ENCODE data around the gene SYNJ1.
"Not testable (repeated sequence)": the region's sequence is repeated elsewhere in the genome, so short reads cannot be mapped to it uniquely, and the experiment has no call there.

Gene SYNJ1

DNA sequence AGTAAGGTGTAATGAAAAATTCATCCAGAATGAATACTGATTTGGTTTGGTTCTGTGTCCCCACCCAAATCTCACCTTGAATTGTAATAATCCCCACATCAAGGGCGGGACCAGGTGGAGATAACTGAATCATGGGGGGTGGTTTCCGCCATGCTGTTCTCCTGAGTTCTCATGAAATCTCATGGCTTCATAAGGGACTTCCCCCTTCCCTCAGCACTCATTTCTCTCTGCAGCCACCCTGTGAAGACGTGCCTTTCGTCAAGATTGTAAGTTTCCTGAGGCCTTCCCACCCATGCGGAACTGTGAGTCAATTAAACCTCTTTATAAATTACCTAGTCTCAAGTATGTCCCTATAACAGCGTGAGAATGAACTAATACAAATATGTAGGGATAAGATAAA is 5.5 kb upstream of the SYNJ1 start:
- no peak for DNase-seq

GRCh38 chr21:32732544-32732943 is 4.7 kb upstream of the SYNJ1 start:
- no peak for DNase-seq

DNA sequence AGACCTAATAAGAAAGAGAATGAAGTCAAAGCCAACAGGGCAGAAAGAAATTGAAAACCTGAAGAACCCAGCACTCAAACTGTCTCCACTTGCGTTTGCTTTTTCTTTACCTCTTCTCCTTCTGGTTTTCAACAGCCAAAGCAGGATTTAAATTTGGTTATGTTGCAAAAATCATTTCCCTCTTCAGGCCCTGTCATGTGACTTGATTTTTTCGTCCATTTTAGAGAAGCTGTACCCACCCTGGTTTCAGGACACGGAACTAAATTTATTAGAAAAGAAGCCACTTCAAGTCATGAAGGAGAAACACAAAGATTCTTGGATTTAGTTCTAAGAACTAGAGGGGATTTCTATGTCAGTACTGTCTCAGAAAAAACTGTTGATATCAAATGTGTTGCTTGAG is 1.0 kb upstream of the SYNJ1 start:
- no peak for DNase-seq

DNA sequence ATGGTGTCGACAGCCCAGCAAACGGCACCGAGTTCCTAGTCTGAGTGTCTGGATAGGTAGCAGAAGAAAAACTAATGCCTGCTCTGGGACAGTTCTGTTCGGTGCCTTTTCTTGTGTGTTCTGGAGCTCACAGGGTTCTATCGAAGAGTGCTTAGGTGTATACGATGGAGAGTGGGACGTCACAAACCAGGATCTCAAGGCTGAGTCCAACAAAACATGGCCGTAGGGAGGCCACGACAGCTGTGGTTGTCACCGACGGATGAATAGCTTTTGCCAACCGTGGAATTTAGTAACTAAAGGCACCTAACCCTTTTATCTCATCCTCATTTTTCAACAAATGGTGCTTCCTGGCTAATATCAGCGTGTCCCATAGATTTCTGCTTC is 635 bp upstream of the SYNJ1 start:
- no peak for DNase-seq

- peak; percentile 22 for DNase-seq
Measured at GRCh38 chr21:32726839-32727686, 750 bp downstream of the SYNJ1 start.

DNA sequence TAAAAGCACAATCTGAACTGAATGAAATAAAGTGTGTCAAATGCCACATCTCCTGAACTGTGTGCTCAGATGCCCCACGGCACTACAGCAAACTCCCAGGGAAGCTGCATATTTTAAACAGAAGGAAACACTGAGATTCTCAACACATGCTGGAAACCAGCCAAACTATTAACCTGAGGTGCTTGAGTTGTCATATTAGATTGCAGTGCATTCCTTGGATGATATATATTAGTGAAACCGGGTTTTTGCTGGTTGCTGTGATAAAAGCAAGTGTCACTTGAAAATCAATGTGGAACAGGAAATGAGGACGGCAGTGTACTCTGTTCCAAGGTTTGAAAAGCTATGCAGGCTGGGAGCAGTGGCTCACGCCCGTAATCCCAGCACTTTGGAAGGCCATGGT is 8.7 kb downstream of the SYNJ1 start:
- DNase-seq: no peak

DNA sequence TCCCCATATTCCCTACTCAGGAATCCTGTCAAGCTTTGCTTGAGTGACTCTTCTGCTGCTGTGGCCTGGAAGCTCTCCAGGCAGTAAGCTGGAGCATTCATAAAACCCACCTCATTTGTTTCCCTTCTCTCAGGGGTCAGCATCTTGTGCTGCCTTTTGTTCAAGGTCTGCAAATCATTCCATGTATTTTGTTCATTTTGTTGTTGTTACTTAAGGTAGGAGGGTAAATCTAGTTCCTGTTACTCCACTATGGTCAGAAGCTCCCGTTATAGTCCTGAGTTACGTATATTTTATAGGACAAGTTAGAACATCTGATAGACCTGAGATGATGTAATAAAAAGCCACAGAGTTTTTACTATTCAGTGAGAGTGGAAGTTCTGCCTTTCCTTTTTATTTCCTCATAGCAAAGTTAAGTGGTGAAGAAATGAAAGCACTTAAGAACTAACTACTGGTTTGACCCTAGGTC is 9.9 kb downstream of the SYNJ1 start:
- DNase-seq: no peak

GRCh38 chr21:32716486-32716885 is 11.3 kb downstream of the SYNJ1 start:
- DNase-seq: no peak

DNA sequence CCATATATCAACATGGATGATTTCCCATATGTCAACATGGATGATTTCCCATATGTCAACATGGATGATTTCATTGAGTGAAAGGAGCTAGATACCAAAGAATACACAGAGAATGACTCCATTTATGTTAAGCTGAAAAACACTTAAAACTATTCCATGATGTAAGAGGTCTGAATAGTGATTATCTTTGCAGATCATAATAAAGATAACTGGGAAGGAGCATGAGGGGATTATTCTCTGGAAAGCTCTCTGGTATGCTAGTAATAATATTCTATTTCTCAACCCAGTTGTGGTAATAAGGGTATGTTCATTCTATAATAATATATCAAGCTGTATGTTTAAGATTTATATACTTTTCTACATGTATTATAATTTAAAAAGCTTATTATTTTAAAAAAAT is 14.1 kb downstream of the SYNJ1 start:
- DNase-seq: no peak

- no peak for DNase-seq
Measured at GRCh38 chr21:32712641-32713040, 15.2 kb downstream of the SYNJ1 start.

- peak; percentile 13 for DNase-seq
Measured at GRCh38 chr21:32712043-32712442, 15.8 kb downstream of the SYNJ1 start.

- DNase-seq: no peak
Measured at GRCh38 chr21:32710987-32711386, 16.8 kb downstream of the SYNJ1 start.

DNA sequence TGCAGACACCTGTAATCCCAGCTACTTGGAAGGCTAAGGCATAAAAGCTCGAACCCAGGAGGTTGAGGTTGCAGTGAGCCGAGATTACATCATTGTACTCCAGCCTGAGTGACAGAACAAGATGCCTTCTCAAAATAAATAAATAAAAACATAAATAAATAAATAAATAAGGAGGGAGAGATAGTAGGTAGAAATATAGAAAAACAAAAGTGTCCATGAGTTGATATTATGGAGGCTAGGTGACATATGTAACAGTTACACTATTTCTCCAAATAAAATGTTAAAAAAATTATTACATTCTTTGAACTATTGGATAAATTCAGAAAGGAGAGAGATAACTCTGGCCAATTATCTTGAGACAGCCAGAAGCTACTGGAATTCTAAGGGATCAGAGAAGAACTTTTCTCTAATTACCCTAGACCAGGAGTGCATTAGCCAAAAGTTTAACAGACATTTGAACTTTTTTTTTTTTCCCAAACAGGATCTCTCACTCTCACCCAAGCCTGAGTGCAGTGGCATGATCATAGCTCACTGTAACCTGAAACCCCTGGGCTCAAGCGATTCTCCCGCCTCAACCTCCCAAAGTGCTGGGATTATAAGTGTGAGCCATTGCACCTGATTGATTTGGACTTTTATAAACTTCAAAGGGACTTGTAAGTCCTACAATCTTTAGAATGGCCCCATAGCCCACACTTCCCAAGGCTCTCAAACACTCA is 17.6 kb downstream of the SYNJ1 start:
- no peak for DNase-seq

DNA sequence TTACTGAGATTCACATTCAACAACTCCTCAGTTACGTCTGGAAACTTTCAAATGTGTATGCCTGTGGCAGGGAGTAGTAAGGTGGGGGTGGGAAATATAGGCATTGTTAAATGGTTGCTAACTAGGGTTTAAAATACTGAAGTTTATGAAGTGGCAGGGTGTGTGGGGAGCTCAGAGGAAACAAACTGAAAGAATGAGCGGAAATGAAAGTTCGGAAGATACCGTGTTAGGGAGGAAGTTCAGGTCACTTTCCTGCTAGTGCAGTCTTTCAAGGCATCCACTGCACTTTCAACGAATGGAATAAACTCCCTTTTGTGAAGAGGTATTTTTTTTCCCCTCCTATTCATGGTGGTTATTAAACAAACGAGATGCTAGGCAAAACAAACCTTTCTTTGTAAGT is 19.7 kb downstream of the SYNJ1 start:
- no peak for DNase-seq

DNA sequence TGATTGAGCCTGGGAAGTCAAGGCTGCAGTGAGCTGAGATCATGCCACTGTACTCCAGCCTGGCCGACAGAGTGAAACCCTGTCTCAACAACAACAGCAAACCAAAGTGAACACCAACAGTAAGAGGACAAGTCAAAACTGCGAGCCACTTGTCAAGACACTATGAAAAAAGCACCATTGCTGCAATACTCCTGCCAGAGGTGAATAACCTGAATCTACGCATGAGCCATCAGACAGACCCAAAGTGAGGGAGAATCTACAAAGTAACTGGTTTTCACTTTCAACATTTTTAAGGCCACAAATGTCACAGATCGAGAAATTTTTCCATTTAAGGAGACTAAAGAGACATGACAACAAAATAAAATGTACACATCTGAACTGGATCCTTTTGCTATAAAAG is 21.9 kb downstream of the SYNJ1 start:
- DNase-seq: no peak

DNA sequence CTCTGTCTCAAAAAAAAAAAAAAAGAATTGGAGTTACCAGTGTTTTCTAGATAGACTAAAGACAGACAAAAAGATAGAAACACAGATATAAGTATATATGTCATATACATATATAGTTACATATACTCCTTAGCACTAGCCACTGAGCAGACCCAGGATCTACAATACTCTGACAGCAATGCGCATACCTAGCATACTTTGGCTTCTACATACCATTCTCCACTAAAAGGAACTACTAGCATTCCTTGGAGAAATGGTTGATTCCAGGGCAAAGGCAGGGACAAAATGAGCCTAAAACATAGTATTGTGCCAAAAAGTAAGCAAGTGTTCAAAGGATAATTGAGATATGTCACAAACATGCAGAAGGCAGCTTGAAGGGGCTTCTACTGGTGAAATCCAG is 22.7 kb downstream of the SYNJ1 start:
- no peak for DNase-seq

GRCh38 chr21:32702702-32703101 is 25.1 kb downstream of the SYNJ1 start:
- no peak for DNase-seq

GRCh38 chr21:32698971-32699693 is 28.7 kb downstream of the SYNJ1 start:
- no peak for DNase-seq

DNA sequence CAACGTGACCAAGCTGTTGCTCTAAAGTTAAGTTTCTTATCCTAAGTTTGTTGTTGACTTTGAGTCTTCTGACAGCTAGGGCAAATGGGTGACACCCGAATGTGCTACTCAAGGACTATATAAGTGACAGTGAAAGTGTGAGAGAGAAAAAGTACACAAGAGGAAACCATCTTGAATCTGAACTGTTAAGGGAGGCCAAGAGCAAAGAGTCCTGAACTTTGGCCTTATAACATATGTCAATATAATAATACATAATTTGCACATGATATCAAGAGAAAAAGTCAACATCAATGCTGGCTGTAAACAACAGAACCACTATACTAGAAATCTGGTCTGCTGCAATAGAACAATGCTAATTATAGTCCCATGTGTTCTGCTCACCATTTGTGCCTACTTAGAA is 29.5 kb downstream of the SYNJ1 start:
- no peak for DNase-seq

DNA sequence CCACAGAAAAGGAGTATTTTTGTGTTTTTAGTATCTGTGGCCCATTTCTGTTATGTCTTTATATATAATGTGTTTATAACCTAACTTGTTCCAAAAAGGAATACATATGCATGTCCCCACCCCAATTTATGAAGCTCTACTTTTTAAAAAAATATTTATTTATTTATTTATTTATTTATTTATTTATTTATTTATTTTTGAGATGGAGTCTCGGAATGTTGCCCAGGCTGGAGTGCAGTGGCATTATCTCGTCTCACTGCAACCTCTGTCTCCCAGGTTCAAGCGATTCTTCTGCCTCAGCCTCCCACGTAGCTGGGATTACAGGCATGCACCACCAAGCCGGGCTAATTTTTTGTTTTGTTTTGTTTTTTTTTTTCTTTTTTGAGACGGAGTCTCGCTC is 32.3 kb downstream of the SYNJ1 start:
- DNase-seq: not testable (repeated sequence)

GRCh38 chr21:32693581-32693980 is 34.2 kb downstream of the SYNJ1 start:
- no peak for DNase-seq

DNA sequence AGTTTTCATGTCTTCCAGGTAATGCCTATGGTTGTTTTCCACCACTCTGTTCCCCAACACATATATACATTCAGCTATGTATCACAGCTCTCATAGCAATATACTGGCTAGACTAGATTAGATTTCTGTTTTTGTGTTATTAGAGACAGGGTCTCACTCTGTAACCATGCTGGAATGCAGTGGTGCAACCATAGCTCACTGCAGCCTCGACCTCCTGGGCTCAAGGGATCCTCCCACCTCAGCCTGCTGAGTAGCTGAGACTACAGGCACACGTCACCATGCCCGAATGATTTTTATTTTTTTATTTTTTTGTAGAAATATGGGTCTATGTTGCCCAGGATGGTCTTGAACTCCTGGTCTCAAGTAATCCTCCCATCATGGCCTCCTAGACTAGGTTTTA is 37.7 kb downstream of the SYNJ1 start:
- no peak for DNase-seq

- no peak for DNase-seq
Measured at GRCh38 chr21:32687643-32688345, 40.0 kb downstream of the SYNJ1 start.

Data from activated CD4-positive, alpha-beta T cell treated with anti-CD3 and anti-CD28 coated beads, Interleukin-2, Interleukin-6, amounts not matched to agents 100 ng/mL and 50 ng/mL, durations not matched to agents 16 hours and 8 hours (primary cell).